ENCODE measurements around the gene CNST.

The CNST gene

DNA sequence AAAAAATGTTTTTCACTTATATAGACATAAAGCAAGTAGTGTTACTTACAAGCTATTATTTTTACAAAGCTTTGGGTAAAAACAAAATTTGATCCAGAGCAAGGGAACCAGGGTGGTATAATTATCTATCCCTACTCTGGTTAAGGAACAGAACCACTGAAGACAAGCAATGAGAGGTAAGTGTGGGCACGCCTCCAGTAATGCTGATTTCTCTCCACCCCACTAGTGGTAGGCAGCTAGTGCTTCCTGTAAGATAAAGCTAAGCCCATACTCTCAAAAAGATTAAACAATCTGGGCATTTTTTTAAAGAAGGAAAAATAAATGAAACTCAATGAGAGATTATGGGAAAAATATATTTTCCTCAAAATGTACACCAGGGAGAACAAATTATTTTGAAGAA, 22.3 kb upstream of the CNST start:
- Histone ChIP-seq H3F3A (ENCODE audit: insufficient read depth, low read length) (no peaks in the 10 kb centered on the region), H3K27me3 (replicated peaks; ENCODE audit: insufficient read depth, low read length) (no peaks in the 10 kb centered on the region), H3K36me3 (replicated peaks; ENCODE audit: insufficient read depth, low read length) (peaks cover 6% of the 10 kb centered on the region; the same call in 1 of the 2 replicates), H2AFZ (ENCODE audit: low read length) (no peak overlapping the region), H4K20me1 (ENCODE audit: insufficient read depth, low read length) (no peaks in the 10 kb centered on the region), H3K4me1 (ENCODE audit: low read length) (no peaks in the 10 kb centered on the region), H3K27ac (ENCODE audit: low read length) (no peak overlapping the region), H3K4me2 (ENCODE audit: low read depth, low read length) (no peak overlapping the region), H3K79me2 (ENCODE audit: low read length) (no peaks in the 10 kb centered on the region), H3K9ac (ENCODE audit: low read length) (no peak overlapping the region), H3K4me3 (ENCODE audit: low read length) (no peak overlapping the region), H3K9me2 (replicated peaks; ENCODE audit: insufficient read depth, low read length) (no peaks in the 10 kb centered on the region), H3K9me3 (replicated peaks; ENCODE audit: insufficient read depth, low read length) (no peaks in the 10 kb centered on the region)
- TF ChIP-seq, protein P1, sequence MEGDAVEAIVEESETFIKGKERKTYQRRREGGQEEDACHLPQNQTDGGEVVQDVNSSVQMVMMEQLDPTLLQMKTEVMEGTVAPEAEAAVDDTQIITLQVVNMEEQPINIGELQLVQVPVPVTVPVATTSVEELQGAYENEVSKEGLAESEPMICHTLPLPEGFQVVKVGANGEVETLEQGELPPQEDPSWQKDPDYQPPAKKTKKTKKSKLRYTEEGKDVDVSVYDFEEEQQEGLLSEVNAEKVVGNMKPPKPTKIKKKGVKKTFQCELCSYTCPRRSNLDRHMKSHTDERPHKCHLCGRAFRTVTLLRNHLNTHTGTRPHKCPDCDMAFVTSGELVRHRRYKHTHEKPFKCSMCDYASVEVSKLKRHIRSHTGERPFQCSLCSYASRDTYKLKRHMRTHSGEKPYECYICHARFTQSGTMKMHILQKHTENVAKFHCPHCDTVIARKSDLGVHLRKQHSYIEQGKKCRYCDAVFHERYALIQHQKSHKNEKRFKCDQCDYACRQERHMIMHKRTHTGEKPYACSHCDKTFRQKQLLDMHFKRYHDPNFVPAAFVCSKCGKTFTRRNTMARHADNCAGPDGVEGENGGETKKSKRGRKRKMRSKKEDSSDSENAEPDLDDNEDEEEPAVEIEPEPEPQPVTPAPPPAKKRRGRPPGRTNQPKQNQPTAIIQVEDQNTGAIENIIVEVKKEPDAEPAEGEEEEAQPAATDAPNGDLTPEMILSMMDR (IDR thresholded peaks at IDR 0.05; ENCODE audit: low read length) = no peak
- TF ChIP-seq EZH2 (optimal IDR thresholded peaks at IDR 0.05; ENCODE audit: low read depth, low read length) (no peak), EZH2phosphoT487 (IDR thresholded peaks at IDR 0.05; ENCODE audit: low read length) (no peak)
- DNase-seq = no peak

DNA sequence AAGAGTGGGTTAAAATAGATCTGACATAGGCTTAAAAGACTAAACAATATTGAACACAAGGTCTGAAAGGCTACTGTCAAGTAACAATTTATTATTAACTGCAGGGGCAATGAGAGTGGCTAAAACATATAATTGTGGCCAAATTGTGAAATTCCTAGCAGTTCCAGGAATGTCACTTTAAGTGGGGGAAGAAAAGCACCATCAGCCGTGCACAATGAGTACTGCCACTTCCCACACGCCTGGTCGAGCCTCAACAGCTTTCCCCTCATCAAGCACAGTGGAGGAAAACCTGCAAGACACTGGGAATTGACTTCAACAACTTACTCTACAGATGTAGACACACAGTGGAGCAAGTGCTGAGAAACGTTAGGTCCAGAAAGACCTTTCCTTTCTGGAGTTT, 16.6 kb upstream of the CNST start:
- H3K4me1 ChIP-seq (ENCODE audit: low read length) = no peaks in the 10 kb centered on the region
- H3K4me3 ChIP-seq (ENCODE audit: low read length) = no peak overlapping the region
- no peak overlapping the region for H2AFZ ChIP-seq (ENCODE audit: low read length)
- no peaks in the 10 kb centered on the region for H3F3A ChIP-seq (ENCODE audit: insufficient read depth, low read length)
- peaks cover 26% of the 10 kb centered on the region for H3K79me2 ChIP-seq (ENCODE audit: low read length)
- H3K9me2 ChIP-seq (replicated peaks; ENCODE audit: insufficient read depth, low read length) = no peaks in the 10 kb centered on the region
- H3K36me3 ChIP-seq (replicated peaks; ENCODE audit: insufficient read depth, low read length) = peaks cover 15% of the 10 kb centered on the region
- H3K4me2 ChIP-seq (ENCODE audit: low read depth, low read length) = no peak overlapping the region
- no peaks in the 10 kb centered on the region for H4K20me1 ChIP-seq (ENCODE audit: insufficient read depth, low read length)
- TF ChIP-seq EZH2 (optimal IDR thresholded peaks at IDR 0.05; ENCODE audit: low read depth, low read length) (no peak), EZH2phosphoT487 (IDR thresholded peaks at IDR 0.05; ENCODE audit: low read length) (no peak)
- TF ChIP-seq, protein P1 (IDR thresholded peaks at IDR 0.05; ENCODE audit: low read length) = no peak
- H3K27me3 ChIP-seq (replicated peaks; ENCODE audit: insufficient read depth, low read length) = no peaks in the 10 kb centered on the region
- H3K27ac ChIP-seq (ENCODE audit: low read length) = no peak overlapping the region
- no peaks in the 10 kb centered on the region for H3K9me3 ChIP-seq (replicated peaks; ENCODE audit: insufficient read depth, low read length)
- no peak overlapping the region for H3K9ac ChIP-seq (ENCODE audit: low read length)
- no peak for DNase-seq

DNA sequence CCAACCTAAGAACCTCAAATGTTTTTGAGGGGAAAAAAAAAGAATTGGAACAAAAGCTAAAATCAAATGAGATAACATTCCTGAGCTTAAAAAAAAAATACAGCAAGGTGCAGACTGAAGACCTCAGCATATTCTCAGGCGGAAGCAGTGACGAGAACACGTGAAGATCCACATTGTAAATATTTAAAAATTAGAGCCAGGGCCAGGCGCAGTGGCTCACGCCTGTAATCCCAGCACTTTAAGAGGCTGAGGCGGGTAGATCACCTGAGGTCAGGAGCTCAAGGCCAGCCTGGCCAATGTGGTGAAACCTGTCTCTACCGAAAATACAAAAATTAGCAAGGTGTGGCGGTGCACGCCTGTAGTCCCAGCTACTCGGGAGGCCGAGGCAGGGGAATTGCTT, 15.9 kb upstream of the CNST start:
- no peaks in the 10 kb centered on the region for H3K9me2 ChIP-seq (replicated peaks; ENCODE audit: insufficient read depth, low read length)
- no peak overlapping the region for H2AFZ ChIP-seq (ENCODE audit: low read length)
- H3K9me3 ChIP-seq (replicated peaks; ENCODE audit: insufficient read depth, low read length) = no peaks in the 10 kb centered on the region
- no peak overlapping the region for H3K4me3 ChIP-seq (ENCODE audit: low read length)
- no peaks in the 10 kb centered on the region for H4K20me1 ChIP-seq (ENCODE audit: insufficient read depth, low read length)
- no peaks in the 10 kb centered on the region for H3F3A ChIP-seq (ENCODE audit: insufficient read depth, low read length)
- peaks cover 15% of the 10 kb centered on the region for H3K36me3 ChIP-seq (replicated peaks; ENCODE audit: insufficient read depth, low read length)
- no peak overlapping the region for H3K9ac ChIP-seq (ENCODE audit: low read length)
- H3K27ac ChIP-seq (ENCODE audit: low read length) = no peak overlapping the region
- no peaks in the 10 kb centered on the region for H3K27me3 ChIP-seq (replicated peaks; ENCODE audit: insufficient read depth, low read length)
- DNase-seq = no peak
- no peaks in the 10 kb centered on the region for H3K4me1 ChIP-seq (ENCODE audit: low read length)
- TF ChIP-seq, protein P1 (IDR thresholded peaks at IDR 0.05; ENCODE audit: low read length) = no peak
- TF ChIP-seq EZH2phosphoT487 (IDR thresholded peaks at IDR 0.05; ENCODE audit: low read length) (no peak), EZH2 (optimal IDR thresholded peaks at IDR 0.05; ENCODE audit: low read depth, low read length) (no peak)
- no peak overlapping the region for H3K4me2 ChIP-seq (ENCODE audit: low read depth, low read length)
- peaks cover 33% of the 10 kb centered on the region for H3K79me2 ChIP-seq (ENCODE audit: low read length)
